Measurements from ENCODE around the gene PTPRCAP. TPM values are rescaled to one million over a fixed set of nuclear protein-coding genes. Genes with fewer than 3 reads are reported as not detected.

PTPRCAP gene
- total RNA-seq, 1 experiment from 2014 or later, result 1.3 TPM

DNA sequence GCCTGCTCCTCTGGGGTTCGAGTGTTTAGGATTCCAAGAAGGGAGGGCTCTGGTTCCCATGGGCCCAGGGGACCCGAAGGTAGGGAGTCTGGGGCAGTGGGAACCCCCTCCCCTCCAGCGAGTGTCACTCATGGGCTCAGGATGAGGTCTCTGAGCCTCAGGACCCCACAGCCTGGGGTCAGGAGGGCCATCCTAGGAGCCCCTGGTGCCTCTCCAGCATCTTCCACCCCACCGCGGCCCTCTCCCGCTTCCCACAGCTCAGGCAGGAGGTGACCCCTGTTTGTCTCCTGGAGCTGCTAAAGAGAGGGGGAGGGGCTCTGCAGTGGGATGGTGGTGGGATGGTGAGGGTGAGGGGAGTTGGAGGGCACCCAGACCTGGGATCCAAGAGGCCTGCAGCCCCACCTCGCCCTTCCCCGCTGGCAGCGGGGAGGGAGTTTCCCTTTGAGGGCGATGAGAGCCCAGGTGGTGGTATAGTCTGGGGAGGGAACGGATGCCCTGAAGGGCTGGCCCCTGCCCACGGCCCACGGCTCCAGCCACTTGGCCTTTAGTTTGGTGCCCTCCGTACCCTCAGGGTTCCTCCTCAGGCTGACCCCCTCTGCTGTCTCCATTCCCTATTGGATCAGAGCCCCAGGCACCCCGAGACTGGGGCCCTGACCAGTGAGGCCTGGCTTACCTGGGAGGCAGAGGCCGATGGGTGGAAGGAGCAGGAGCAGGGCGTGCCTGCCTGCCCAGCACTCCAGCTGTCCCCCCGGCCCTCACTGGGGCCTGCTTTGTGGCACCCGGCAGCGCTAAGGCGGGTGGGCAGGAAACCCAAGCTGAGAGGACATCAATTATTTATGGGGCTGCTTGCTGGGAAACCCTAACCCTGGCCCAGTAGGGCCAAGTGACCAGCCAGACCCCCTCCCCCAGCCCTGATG is 16.6 kb upstream of the PTPRCAP start:
- BruUV-seq (replicated peaks), result no TSS peak
- intact Hi-C loops (cut with micrococcal nuclease; ENCODE audit: unreplicated experiment), result no loop called here
- no peak overlapping the region for H3K4me3 Mint-ChIP-seq (ENCODE audit: low read depth, unreplicated experiment)
- H3K36me3 Mint-ChIP-seq (ENCODE audit: insufficient read depth, unreplicated experiment), result peaks cover 15% of the 10 kb centered on the region
- TF ChIP-seq CTCF (IDR thresholded peaks at IDR 0.05; ENCODE audit: unreplicated experiment), result no peak
- peaks cover 15% of the 10 kb centered on the region for H3K4me1 Mint-ChIP-seq (ENCODE audit: low read depth, unreplicated experiment)
- no peak overlapping the region for H3K27ac Mint-ChIP-seq (ENCODE audit: unreplicated experiment)
- CTCF ChIA-PET, result no interaction called here
- no peaks in the 10 kb centered on the region for H3K9me3 Mint-ChIP-seq (ENCODE audit: low read depth, unreplicated experiment)
- DNase-seq, result no peak
- no peaks in the 10 kb centered on the region for H3K27me3 Mint-ChIP-seq (ENCODE audit: unreplicated experiment)

GRCh38 chr11:67452141-67452952 is 14.9 kb upstream of the PTPRCAP start, which contains the start of gene GPR152:
TSS of gene GPR152 (minus strand) at chr11:67452729. CDS start at chr11:67452724, 5 bp downstream.
- peak within 1 kb of the TSS; percentile 78 for H3K27ac Mint-ChIP-seq (ENCODE audit: unreplicated experiment)
- no peaks in the 10 kb centered on the region for H3K9me3 Mint-ChIP-seq (ENCODE audit: low read depth, unreplicated experiment)
- CTCF ChIA-PET, result interaction anchor here (0.7 to 1.7 kb wide), 6 partner anchors 13 to 70 kb away, joined by 3 to 10 read pairs (median 4); partner anchors contain the start of genes AIP, PPP1CA and TMEM134
- peak; percentile 90 for DNase-seq
- H3K27me3 Mint-ChIP-seq (ENCODE audit: unreplicated experiment), result no peaks in the 10 kb centered on the region
- H3K4me3 Mint-ChIP-seq (ENCODE audit: low read depth, unreplicated experiment), result peak within 1 kb of the TSS; percentile 75
- peaks cover 15% of the 10 kb centered on the region for H3K36me3 Mint-ChIP-seq (ENCODE audit: insufficient read depth, unreplicated experiment)
- TSS peak; percentile 72 for BruUV-seq (replicated peaks)
- intact Hi-C loops (cut with micrococcal nuclease; ENCODE audit: unreplicated experiment), result no loop called here
- H3K4me1 Mint-ChIP-seq (ENCODE audit: low read depth, unreplicated experiment), result peaks cover 15% of the 10 kb centered on the region
- no peak for TF ChIP-seq CTCF (IDR thresholded peaks at IDR 0.05; ENCODE audit: unreplicated experiment)

DNA sequence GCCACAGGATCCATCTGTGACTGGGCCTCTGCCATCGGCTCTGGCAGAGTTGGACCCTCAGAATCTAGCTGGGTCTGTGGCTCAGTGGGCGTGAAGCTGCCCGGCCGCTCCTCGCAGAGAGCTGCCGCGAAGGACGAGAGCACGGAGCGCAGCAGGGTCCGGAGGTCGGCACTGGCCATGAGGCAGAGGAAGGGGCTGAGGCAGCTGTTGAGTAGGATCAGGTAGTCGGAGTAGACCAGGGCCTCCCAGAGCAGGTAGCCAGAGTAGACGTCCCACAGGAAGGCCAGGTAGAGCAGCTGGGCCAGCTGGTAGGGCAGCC is 14.1 kb upstream of the PTPRCAP start:
- peaks cover 15% of the 10 kb centered on the region for H3K36me3 Mint-ChIP-seq (ENCODE audit: insufficient read depth, unreplicated experiment)
- peaks cover 15% of the 10 kb centered on the region for H3K4me1 Mint-ChIP-seq (ENCODE audit: low read depth, unreplicated experiment)
- DNase-seq, result no peak
- CTCF ChIA-PET, result interaction anchor here (0.6 to 1.7 kb wide), 6 partner anchors 9 to 59 kb away, joined by 3 to 10 read pairs (median 4); partner anchors contain the start of genes AIP, PPP1CA and TMEM134
- no peaks in the 10 kb centered on the region for H3K27me3 Mint-ChIP-seq (ENCODE audit: unreplicated experiment)
- intact Hi-C loops (cut with micrococcal nuclease; ENCODE audit: unreplicated experiment), result no loop called here
- no TSS peak for BruUV-seq (replicated peaks)
- peak overlapping the region; percentile 78 for H3K27ac Mint-ChIP-seq (ENCODE audit: unreplicated experiment)
- peak overlapping the region; percentile 75 for H3K4me3 Mint-ChIP-seq (ENCODE audit: low read depth, unreplicated experiment)
- no peaks in the 10 kb centered on the region for H3K9me3 Mint-ChIP-seq (ENCODE audit: low read depth, unreplicated experiment)
- no peak for TF ChIP-seq CTCF (IDR thresholded peaks at IDR 0.05; ENCODE audit: unreplicated experiment)

GRCh38 chr11:67450796-67451657 is 13.5 kb upstream of the PTPRCAP start:
- Mint-ChIP-seq H3K4me3 (ENCODE audit: low read depth, unreplicated experiment) (peak overlapping the region; percentile 75), H3K27ac (ENCODE audit: unreplicated experiment) (peak overlapping the region; percentile 78), H3K36me3 (ENCODE audit: insufficient read depth, unreplicated experiment) (peaks cover 15% of the 10 kb centered on the region), H3K27me3 (ENCODE audit: unreplicated experiment) (no peaks in the 10 kb centered on the region), H3K4me1 (ENCODE audit: low read depth, unreplicated experiment) (peaks cover 15% of the 10 kb centered on the region), H3K9me3 (ENCODE audit: low read depth, unreplicated experiment) (no peaks in the 10 kb centered on the region)
- CTCF ChIA-PET, result interaction anchor here (0.5 to 1.7 kb wide), 6 partner anchors 10 to 559 kb away, joined by 3 to 10 read pairs (median 4); partner anchors contain the start of genes PPP1CA and TMEM134
- intact Hi-C loops (cut with micrococcal nuclease; ENCODE audit: unreplicated experiment), result no loop called here
- no peak for DNase-seq
- TF ChIP-seq CTCF (IDR thresholded peaks at IDR 0.05; ENCODE audit: unreplicated experiment), result no peak
- BruUV-seq (replicated peaks), result no TSS peak

Measured in Calu3 (cell line).